T47D (cell line): ENCODE measurements around the gene DAW1.
"Not testable (repeated sequence)": the region's sequence is repeated elsewhere in the genome, so short reads cannot be mapped to it uniquely, and the experiment has no call there.

ENCODE experiments used
- DNase-seq, 2 experiments: peaks; one replicate each; pipeline versions ENCODE4 v3.0.0 to v3.0.0-alpha.2; 2011 to 2012; ENCODE audit warnings: low read depth in 1 of 2, low spot score in 1 of 2
- JUND ChIP-seq: IDR thresholded peaks from 2 replicates; pipeline ENCODE4 v1.6.1; 2012; ENCODE audit warnings: low read depth
- in situ Hi-C: cut with HindIII; loops from 2 replicates; pipeline ENCODE4 v1.10.0; 2016; ENCODE audit warnings: low sequenced_read_pairs, low pct_unique_long_range_greater_than_20kb

Gene DAW1

GRCh38 chr2:227871375-227871791 is at the start of gene DAW1:
Gene DAW1, plus strand, starts transcription at chr2:227871631. Its CDS starts 59 bp downstream, at chr2:227871690.
- in situ Hi-C loops = no loop called here

GRCh38 chr2:227822416-227823003 is 48.9 kb upstream of the DAW1 start:
- in situ Hi-C loops = no loop called here
- DNase-seq = no peak
- no peak for TF ChIP-seq JUND

More at GRCh38 chr2:227871375-227871791, at the start of gene DAW1:
- no peak for DNase-seq
- no peak for TF ChIP-seq JUND

- in situ Hi-C loops = no loop called here
- DNase-seq = no peak
These were observed 47.5 kb upstream of the DAW1 start for GRCh38 chr2:227823922-227824321.

GRCh38 chr2:227824711-227825110 is 46.7 kb upstream of the DAW1 start:
- in situ Hi-C loops = no loop called here
- no peak for DNase-seq
- no peak for TF ChIP-seq JUND

More at GRCh38 chr2:227823922-227824321, 47.5 kb upstream of the DAW1 start:
- TF ChIP-seq JUND = no peak

GRCh38 chr2:227826019-227826521 is 45.4 kb upstream of the DAW1 start:
- in situ Hi-C loops = no loop called here
- TF ChIP-seq JUND = no peak
- DNase-seq = no peak

GRCh38 chr2:227826563-227826962 is 44.9 kb upstream of the DAW1 start:
- no peak for TF ChIP-seq JUND
- no peak for DNase-seq
- in situ Hi-C loops = no loop called here

GRCh38 chr2:227827143-227827542 is 44.3 kb upstream of the DAW1 start:
- TF ChIP-seq JUND = no peak
- no peak for DNase-seq
- in situ Hi-C loops = no loop called here

GRCh38 chr2:227828477-227828912 is 42.9 kb upstream of the DAW1 start:
- DNase-seq = no peak
- no peak for TF ChIP-seq JUND
- in situ Hi-C loops = no loop called here

- in situ Hi-C loops = no loop called here
- TF ChIP-seq JUND = no peak
- no peak for DNase-seq
These were observed 42.1 kb upstream of the DAW1 start for GRCh38 chr2:227829337-227829736.

GRCh38 chr2:227834423-227834822 is 37.0 kb upstream of the DAW1 start:
- in situ Hi-C loops = no loop called here
- no peak for DNase-seq
- TF ChIP-seq JUND = no peak

- TF ChIP-seq JUND = no peak
- DNase-seq = no peak
- in situ Hi-C loops = no loop called here
These were observed 36.3 kb upstream of the DAW1 start for GRCh38 chr2:227834916-227835650.

- in situ Hi-C loops = not testable (repeated sequence)
These were observed 31.9 kb upstream of the DAW1 start for GRCh38 chr2:227839339-227840129.

GRCh38 chr2:227846831-227847230 is 24.6 kb upstream of the DAW1 start:
- in situ Hi-C loops = no loop called here
- TF ChIP-seq JUND = no peak
- no peak for DNase-seq

More at GRCh38 chr2:227839339-227840129, 31.9 kb upstream of the DAW1 start:
- DNase-seq = not testable (repeated sequence)
